ENCODE data around the gene TRIM59. TPM values are rescaled to one million over a fixed set of nuclear protein-coding genes. Genes with fewer than 3 reads are reported as not detected.

Gene TRIM59
- total and polyA plus RNA-seq, 9 of the 15 experiments (the other 6 are each of a cell fraction or from before 2014, with no cell fraction given) = 16.8 to 101 (median 34.8) TPM

DNA sequence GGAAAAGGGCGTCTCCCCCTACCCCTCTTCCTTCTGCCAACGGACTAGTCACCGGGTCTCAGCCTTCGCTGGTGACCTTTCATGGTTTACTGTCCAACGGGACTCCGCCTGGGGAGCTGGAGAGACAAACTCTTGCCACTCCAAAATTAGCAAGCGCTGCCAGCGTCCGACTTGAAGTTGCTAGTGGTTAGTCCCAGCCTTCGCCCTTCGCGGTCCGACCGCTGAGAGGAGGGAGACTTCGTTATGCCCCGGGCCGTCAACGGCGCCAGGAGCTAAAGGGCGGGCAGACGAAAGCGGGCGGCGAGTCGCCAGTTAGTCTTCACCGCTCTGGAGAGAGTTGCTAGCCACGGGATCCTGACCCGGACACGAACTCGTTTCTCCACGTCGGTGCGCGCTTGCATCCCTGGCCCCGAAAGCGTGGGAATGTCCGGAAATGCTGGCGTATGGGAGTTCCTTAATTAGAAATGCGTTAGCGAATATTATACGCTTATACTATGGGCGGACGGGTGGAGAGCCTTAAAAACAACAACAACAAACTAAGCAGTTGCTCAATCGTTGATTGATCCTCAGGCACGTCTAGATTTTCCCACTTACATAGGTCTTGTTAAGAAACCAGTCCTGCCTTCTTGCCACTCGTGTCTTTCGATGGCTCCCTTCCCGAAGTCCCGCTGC is 49.4 kb downstream of the TRIM59 start (continued):
- TF ChIP-seq SIX5 (IDR thresholded peaks at IDR 0.05; ENCODE audit: borderline replicate concordance in 1 of 2, insufficient read depth in 1 of 2, low read depth in 1 of 2, low read length in 2 of 2) (no peak), RBFOX2 (IDR thresholded peaks at IDR 0.05; ENCODE audit: low read depth, low read length) (peak; percentile 82), KLF13 (tag; IDR thresholded peaks at IDR 0.05; ENCODE audit: borderline replicate concordance, low read depth) (no peak), ZNF282 (CRISPR knock-in tag; IDR thresholded peaks at IDR 0.05) (0 out of 2 replicates have a peak, but pooled peaks have one; percentile 18), ESRRA (IDR thresholded peaks at IDR 0.05; ENCODE audit: borderline replicate concordance, low read depth) (no peak), CHD1 (IDR thresholded peaks at IDR 0.05; ENCODE audit: low read length) (peak; percentile 89), CBX2 (IDR thresholded peaks at IDR 0.05; ENCODE audit: insufficient read depth, low read length, poor library complexity, severe bottlenecking) (no peak), RAD21 (CRISPR knock-in tag; conservative IDR thresholded peaks at IDR 0.05 in 1 of 2, IDR thresholded peaks at IDR 0.05 in 1 of 2) (no peak), RHOXF2B (CRISPR knock-in tag; conservative IDR thresholded peaks at IDR 0.05) (no peak), ILK (tag; IDR thresholded peaks at IDR 0.05; ENCODE audit: borderline replicate concordance, low read depth) (no peak), U2AF1 (optimal IDR thresholded peaks at IDR 0.05; ENCODE audit: low read depth, low read length) (no peak), ZC3H4 (CRISPR knock-in tag; IDR thresholded peaks at IDR 0.05; ENCODE audit: borderline replicate concordance) (peak; percentile 67; the same call in 1 of the 2 replicates), IRF2 (CRISPR knock-in tag; IDR thresholded peaks at IDR 0.05) (no peak), STAT5A (IDR thresholded peaks at IDR 0.05; ENCODE audit: borderline replicate concordance, low read length) (no peak), SIN3A (IDR thresholded peaks at IDR 0.05; ENCODE audit: borderline replicate concordance in 2 of 2, control insufficient read depth in 1 of 2, low read depth in 2 of 2, low read length in 2 of 2) (peak in 1 of 2 experiments; percentile 60; a peak in 1 of 4 replicates), POLR2G (IDR thresholded peaks at IDR 0.05; ENCODE audit: low read depth, low read length) (peak; percentile 12; the same call in 1 of the 2 replicates), SPI1 (IDR thresholded peaks at IDR 0.05; ENCODE audit: borderline replicate concordance, low read depth, low read length) (no peak), FOXJ3 (CRISPR knock-in tag; IDR thresholded peaks at IDR 0.05) (no peak)
- TF ChIP-seq, protein P1, sequence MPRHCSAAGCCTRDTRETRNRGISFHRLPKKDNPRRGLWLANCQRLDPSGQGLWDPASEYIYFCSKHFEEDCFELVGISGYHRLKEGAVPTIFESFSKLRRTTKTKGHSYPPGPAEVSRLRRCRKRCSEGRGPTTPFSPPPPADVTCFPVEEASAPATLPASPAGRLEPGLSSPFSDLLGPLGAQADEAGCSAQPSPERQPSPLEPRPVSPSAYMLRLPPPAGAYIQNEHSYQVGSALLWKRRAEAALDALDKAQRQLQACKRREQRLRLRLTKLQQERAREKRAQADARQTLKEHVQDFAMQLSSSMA (CRISPR knock-in tag; IDR thresholded peaks at IDR 0.05) = no peak
- TF ChIP-seq, protein P2, sequence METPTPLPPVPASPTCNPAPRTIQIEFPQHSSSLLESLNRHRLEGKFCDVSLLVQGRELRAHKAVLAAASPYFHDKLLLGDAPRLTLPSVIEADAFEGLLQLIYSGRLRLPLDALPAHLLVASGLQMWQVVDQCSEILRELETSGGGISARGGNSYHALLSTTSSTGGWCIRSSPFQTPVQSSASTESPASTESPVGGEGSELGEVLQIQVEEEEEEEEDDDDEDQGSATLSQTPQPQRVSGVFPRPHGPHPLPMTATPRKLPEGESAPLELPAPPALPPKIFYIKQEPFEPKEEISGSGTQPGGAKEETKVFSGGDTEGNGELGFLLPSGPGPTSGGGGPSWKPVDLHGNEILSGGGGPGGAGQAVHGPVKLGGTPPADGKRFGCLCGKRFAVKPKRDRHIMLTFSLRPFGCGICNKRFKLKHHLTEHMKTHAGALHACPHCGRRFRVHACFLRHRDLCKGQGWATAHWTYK (CRISPR knock-in tag; IDR thresholded peaks at IDR 0.05) = no peak
- TF ChIP-seq, protein P3, sequence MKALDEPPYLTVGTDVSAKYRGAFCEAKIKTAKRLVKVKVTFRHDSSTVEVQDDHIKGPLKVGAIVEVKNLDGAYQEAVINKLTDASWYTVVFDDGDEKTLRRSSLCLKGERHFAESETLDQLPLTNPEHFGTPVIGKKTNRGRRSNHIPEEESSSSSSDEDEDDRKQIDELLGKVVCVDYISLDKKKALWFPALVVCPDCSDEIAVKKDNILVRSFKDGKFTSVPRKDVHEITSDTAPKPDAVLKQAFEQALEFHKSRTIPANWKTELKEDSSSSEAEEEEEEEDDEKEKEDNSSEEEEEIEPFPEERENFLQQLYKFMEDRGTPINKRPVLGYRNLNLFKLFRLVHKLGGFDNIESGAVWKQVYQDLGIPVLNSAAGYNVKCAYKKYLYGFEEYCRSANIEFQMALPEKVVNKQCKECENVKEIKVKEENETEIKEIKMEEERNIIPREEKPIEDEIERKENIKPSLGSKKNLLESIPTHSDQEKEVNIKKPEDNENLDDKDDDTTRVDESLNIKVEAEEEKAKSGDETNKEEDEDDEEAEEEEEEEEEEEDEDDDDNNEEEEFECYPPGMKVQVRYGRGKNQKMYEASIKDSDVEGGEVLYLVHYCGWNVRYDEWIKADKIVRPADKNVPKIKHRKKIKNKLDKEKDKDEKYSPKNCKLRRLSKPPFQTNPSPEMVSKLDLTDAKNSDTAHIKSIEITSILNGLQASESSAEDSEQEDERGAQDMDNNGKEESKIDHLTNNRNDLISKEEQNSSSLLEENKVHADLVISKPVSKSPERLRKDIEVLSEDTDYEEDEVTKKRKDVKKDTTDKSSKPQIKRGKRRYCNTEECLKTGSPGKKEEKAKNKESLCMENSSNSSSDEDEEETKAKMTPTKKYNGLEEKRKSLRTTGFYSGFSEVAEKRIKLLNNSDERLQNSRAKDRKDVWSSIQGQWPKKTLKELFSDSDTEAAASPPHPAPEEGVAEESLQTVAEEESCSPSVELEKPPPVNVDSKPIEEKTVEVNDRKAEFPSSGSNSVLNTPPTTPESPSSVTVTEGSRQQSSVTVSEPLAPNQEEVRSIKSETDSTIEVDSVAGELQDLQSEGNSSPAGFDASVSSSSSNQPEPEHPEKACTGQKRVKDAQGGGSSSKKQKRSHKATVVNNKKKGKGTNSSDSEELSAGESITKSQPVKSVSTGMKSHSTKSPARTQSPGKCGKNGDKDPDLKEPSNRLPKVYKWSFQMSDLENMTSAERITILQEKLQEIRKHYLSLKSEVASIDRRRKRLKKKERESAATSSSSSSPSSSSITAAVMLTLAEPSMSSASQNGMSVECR (CRISPR knock-in tag; IDR thresholded peaks at IDR 0.05) = peak; percentile 49; the same call in 1 of the 2 replicates
